DND-41 (cell line): ENCODE data around the gene ARID5A.

Source experiments
- ATAC-seq: fragments of 200-7000 bp; cut with Tn5 transposase; 3 replicates; pipeline ENCODE4 v1.9.1; 2021; ENCODE audit warnings: low read depth; ENCODE audit not compliant: insufficient read depth
- DNase-seq: peaks from one replicate; pipeline ENCODE4 v3.0.0-alpha.2; 2020
- H2AFZ ChIP-seq: 2 replicates; pipeline ENCODE4 v1.6.0; 2012; ENCODE audit warnings: low read depth, low read length
- H3K27ac ChIP-seq: 2 replicates; pipeline ENCODE4 v1.5.1; 2012; ENCODE audit warnings: low read length, inconsistent platforms
- H3K27me3 ChIP-seq: fragments of 200-600 bp; sonication (generic); 2 replicates; pipeline ENCODE4 v1.6.0; 2012; ENCODE audit warnings: low read length, mild to moderate bottlenecking, inconsistent platforms; ENCODE audit not compliant: insufficient read depth, poor library complexity
- H3K36me3 ChIP-seq: 2 replicates; pipeline ENCODE4 v1.5.1; 2012; ENCODE audit warnings: low read length, inconsistent platforms; ENCODE audit not compliant: insufficient read depth
- H3K4me1 ChIP-seq: 2 replicates; pipeline ENCODE4 v1.5.1; 2012; ENCODE audit warnings: mild to moderate bottlenecking, low read length; ENCODE audit not compliant: insufficient read depth
- H3K4me2 ChIP-seq: 2 replicates; pipeline ENCODE4 v1.6.0; 2012; ENCODE audit warnings: mild to moderate bottlenecking, moderate library complexity, low read length, inconsistent platforms; ENCODE audit not compliant: insufficient read depth
- H3K4me3 ChIP-seq, 2 experiments: fragments of 200-600 bp in 1 of 2; shearing (Covaris generic) in 1 of 2; 2 replicates each; pipeline ENCODE4 v1.5.1; 2012 to 2016; ENCODE audit warnings: inconsistent platforms in 2 of 2, low read length in 2 of 2, mild to moderate bottlenecking in 2 of 2, low read depth in 1 of 2, moderate library complexity in 1 of 2
- H3K79me2 ChIP-seq: 2 replicates; pipeline ENCODE4 v1.6.0; 2012; ENCODE audit warnings: low read length, inconsistent platforms; ENCODE audit not compliant: insufficient read depth
- H3K9ac ChIP-seq: 2 replicates; pipeline ENCODE4 v1.6.0; 2012; ENCODE audit warnings: low read depth, mild to moderate bottlenecking, inconsistent platforms, low read length, moderate library complexity
- H3K9me3 ChIP-seq: 2 replicates; pipeline ENCODE4 v1.5.1; 2012; ENCODE audit warnings: low read length, moderate library complexity, mild to moderate bottlenecking, inconsistent platforms; ENCODE audit not compliant: insufficient read depth, severe bottlenecking
- H4K20me1 ChIP-seq: 2 replicates; pipeline ENCODE4 v1.6.0; 2012; ENCODE audit warnings: low read length; ENCODE audit not compliant: insufficient read depth
- CTCF ChIP-seq: IDR thresholded peaks from 2 replicates; pipeline ENCODE4 v1.5.1; 2012; ENCODE audit warnings: borderline replicate concordance, low read length, moderate library complexity, mild to moderate bottlenecking; ENCODE audit not compliant: poor library complexity, severe bottlenecking; ENCODE audit errors: extremely low read depth
- EZH2 ChIP-seq: IDR thresholded peaks from 3 replicates; pipeline ENCODE4 v1.6.1; 2012; ENCODE audit warnings: borderline replicate concordance, low read depth, mild to moderate bottlenecking, moderate library complexity, low read length, inconsistent platforms; ENCODE audit not compliant: severe bottlenecking

The ARID5A gene

GRCh38 chr2:96524482-96525210 lies 11.9 kb upstream of the ARID5A start:
- H3K36me3 ChIP-seq: no peaks in the 10 kb centered on the region
- H3K27ac ChIP-seq: no peak overlapping the region
- H3K27me3 ChIP-seq: peaks cover 20% of the 10 kb centered on the region
- H3K4me3 ChIP-seq: no peak overlapping the region
- H3K9ac ChIP-seq: no peak overlapping the region
- no peaks in the 10 kb centered on the region for H3K9me3 ChIP-seq
- no peak overlapping the region for H3K4me2 ChIP-seq
- H4K20me1 ChIP-seq: peaks cover 8% of the 10 kb centered on the region; the same call in 1 of the 2 replicates
- no peaks in the 10 kb centered on the region for H3K79me2 ChIP-seq
- no peak for ATAC-seq
- TF ChIP-seq EZH2: no peak
- no peak for TF ChIP-seq CTCF
- peaks cover 20% of the 10 kb centered on the region for H3K4me1 ChIP-seq
- no peak for DNase-seq
- H2AFZ ChIP-seq: no peak overlapping the region

DNA sequence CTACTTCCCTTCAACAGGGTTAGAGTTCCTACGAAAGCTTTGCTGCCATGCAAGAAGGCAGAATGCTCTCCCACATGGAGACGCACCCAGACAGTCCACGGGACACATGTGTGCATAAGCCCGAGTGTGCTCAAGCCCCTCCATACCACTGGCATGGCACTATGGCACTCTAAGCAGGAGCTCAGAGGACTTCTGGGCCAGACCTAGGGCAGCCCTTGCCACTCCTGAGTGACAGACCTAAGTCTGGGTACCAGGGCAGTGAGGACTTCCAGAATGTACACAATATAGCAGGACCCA lies 11.4 kb upstream of the ARID5A start:
- DNase-seq: no peak
- Histone ChIP-seq H3K4me1 (peaks cover 20% of the 10 kb centered on the region), H4K20me1 (peaks cover 8% of the 10 kb centered on the region; the same call in 1 of the 2 replicates), H3K9me3 (no peaks in the 10 kb centered on the region), H2AFZ (no peak overlapping the region), H3K79me2 (no peaks in the 10 kb centered on the region), H3K4me2 (no peak overlapping the region), H3K27ac (no peak overlapping the region), H3K9ac (no peak overlapping the region), H3K4me3 (no peak overlapping the region), H3K27me3 (peaks cover 20% of the 10 kb centered on the region), H3K36me3 (no peaks in the 10 kb centered on the region)
- no peak for ATAC-seq
- no peak for TF ChIP-seq EZH2
- TF ChIP-seq CTCF: no peak

DNA sequence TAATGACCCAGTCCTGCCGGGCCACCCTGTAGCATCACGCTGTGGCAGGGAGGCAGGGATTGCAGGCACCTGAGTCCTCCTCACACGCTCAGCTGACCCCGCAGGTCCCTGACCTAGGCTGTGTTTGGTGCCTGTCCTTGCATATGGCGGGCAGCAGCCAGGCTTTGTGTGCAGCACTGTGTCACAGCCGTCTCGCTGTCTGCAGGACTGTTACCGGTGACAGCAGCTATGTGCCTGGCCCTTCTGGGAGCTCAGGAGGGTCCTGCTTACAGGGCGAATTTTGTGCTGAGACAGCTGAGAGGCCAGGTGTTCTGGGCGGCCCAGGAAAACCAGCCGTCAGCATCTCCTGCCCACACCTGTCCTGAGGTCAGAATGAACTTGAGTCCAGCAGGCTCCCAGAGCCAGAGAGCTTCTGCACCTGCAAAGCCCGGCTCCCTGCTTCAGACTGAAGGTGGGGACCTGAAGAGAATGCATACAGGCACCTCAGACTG lies 10.4 kb upstream of the ARID5A start:
- no peak overlapping the region for H3K9ac ChIP-seq
- no peaks in the 10 kb centered on the region for H3K9me3 ChIP-seq
- no peak for ATAC-seq
- no peak overlapping the region for H3K4me2 ChIP-seq
- no peaks in the 10 kb centered on the region for H3K36me3 ChIP-seq
- no peak overlapping the region for H3K4me3 ChIP-seq
- peaks cover 20% of the 10 kb centered on the region for H3K27me3 ChIP-seq
- H4K20me1 ChIP-seq: peaks cover 8% of the 10 kb centered on the region; the same call in 1 of the 2 replicates
- H2AFZ ChIP-seq: no peak overlapping the region
- H3K27ac ChIP-seq: no peak overlapping the region
- H3K79me2 ChIP-seq: no peaks in the 10 kb centered on the region
- no peak for DNase-seq
- TF ChIP-seq CTCF (no peak), EZH2 (no peak)
- H3K4me1 ChIP-seq: peaks cover 25% of the 10 kb centered on the region
